ENCODE results near the gene ACTR3. TPM values are rescaled to one million over a fixed set of nuclear protein-coding genes. Genes with fewer than 3 reads are reported as not detected.

Gene ACTR3
- total and polyA plus RNA-seq, 10 of the 15 experiments (the other 5 are each of a cell fraction or from before 2014, with no cell fraction given) = 79.1 to 616 (median 471) TPM

GRCh38 chr2:113879457-113879856 is 10.4 kb upstream of the ACTR3 start (continued):
- TF ChIP-seq ZNF207 (IDR thresholded peaks at IDR 0.05; ENCODE audit: borderline replicate concordance) (no peak), RUNX3 (IDR thresholded peaks at IDR 0.05; ENCODE audit: low read length) (no peak), MAX (IDR thresholded peaks at IDR 0.05; ENCODE audit: low read depth, low read length) (no peak), POU2F2 (IDR thresholded peaks at IDR 0.05; ENCODE audit: borderline replicate concordance, low read depth, low read length) (no peak)
- TF ChIP-seq, protein P1, sequence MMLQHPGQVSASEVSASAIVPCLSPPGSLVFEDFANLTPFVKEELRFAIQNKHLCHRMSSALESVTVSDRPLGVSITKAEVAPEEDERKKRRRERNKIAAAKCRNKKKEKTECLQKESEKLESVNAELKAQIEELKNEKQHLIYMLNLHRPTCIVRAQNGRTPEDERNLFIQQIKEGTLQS (IDR thresholded peaks at IDR 0.05; ENCODE audit: borderline replicate concordance, extremely low read depth, low read depth, low read length) = no peak

GRCh38 chr2:113886479-113887008 is 3.3 kb upstream of the ACTR3 start:
- H3K4me3 ChIP-seq = peak overlapping the region; percentile 90
- peak overlapping the region; percentile 76 for H3K4me2 ChIP-seq (ENCODE audit: control insufficient read depth, insufficient read depth)
- H3K9ac ChIP-seq (ENCODE audit: control insufficient read depth, insufficient read depth, low read length) = peak overlapping the region; percentile 71
- intact Hi-C loops (cut with micrococcal nuclease; ENCODE audit: unreplicated experiment) (loop anchor here (1.0 to 5.0 kb wide), 5 partner anchors 27 to 194 kb away; partner anchors contain the start of gene SLC35F5), in situ Hi-C loops (cut with MboI) (loop anchor here (5.0 kb wide), 1 partner anchor 129 kb away; the partner anchor contains the start of gene SLC35F5)
- peaks cover 54% of the 10 kb centered on the region for H3K79me2 ChIP-seq (ENCODE audit: control insufficient read depth, insufficient read depth, low read length)
- RAD21 ChIA-PET (ENCODE audit: unreplicated experiment) = interaction anchor here (0.9 to 3.1 kb wide), 8 partner anchors 11 to 193 kb away, joined by 3 to 17 read pairs (median 4); partner anchors contain the start of gene SLC35F5
- POLR2A ChIA-PET = interaction anchor here (0.7 to 1.7 kb wide), 5 partner anchors 23 to 130 kb away, joined by 3 to 14 read pairs (median 4); partner anchors contain the start of gene SLC35F5
- peak; percentile 69 for ATAC-seq
- H3K27ac ChIP-seq (ENCODE audit: control insufficient read depth, insufficient read depth) = peak overlapping the region; percentile 100
- no peaks in the 10 kb centered on the region; a peak in 1 of 4 replicates for H3K36me3 ChIP-seq (ENCODE audit: control insufficient read depth in 2 of 2, insufficient read depth in 2 of 2, low read length in 1 of 2)
- 3% methylated on average over 2 of the region's 2 CpGs for WGBS (ENCODE audit: insufficient coverage, insufficient replicate concordance, low lambda C conversion rate, missing lambda C conversion rate)
- no peak overlapping the region for H2AFZ ChIP-seq (ENCODE audit: control insufficient read depth, low read depth, low read length)
- no peaks in the 10 kb centered on the region for H4K20me1 ChIP-seq (ENCODE audit: control insufficient read depth, insufficient read depth)
- DNase-seq (ENCODE audit: low read depth, low spot score) = peak; percentile 98
- no peaks in the 10 kb centered on the region for H3K27me3 ChIP-seq (replicated peaks in 1 of 2; ENCODE audit: control insufficient read depth in 2 of 2, insufficient read depth in 2 of 2, low read length in 1 of 2)
- BruUV-seq (replicated peaks) = no TSS peak
- FAIRE-seq = peak; percentile 96
- CTCF ChIA-PET = interaction anchor here (1.0 to 3.8 kb wide), 6 partner anchors 12 to 130 kb away, joined by 3 to 25 read pairs (median 3); partner anchors contain the start of gene SLC35F5
- SMC1A ChIA-PET (ENCODE audit: uncharacterized antibody, unreplicated experiment) = interaction anchor here (0.6 to 3.1 kb wide), 12 partner anchors 11 to 161 kb away, joined by 3 to 31 read pairs (median 4); partner anchors contain the start of gene SLC35F5
- H3K9me3 ChIP-seq (replicated peaks; ENCODE audit: control insufficient read depth, insufficient read depth, low read length) = no peaks in the 10 kb centered on the region
- H3K4me1 ChIP-seq (ENCODE audit: control insufficient read depth, insufficient read depth, low read length) = peaks cover 3% of the 10 kb centered on the region
- TF ChIP-seq HCFC1 (IDR thresholded peaks at IDR 0.05; ENCODE audit: low read length) = no peak
- TF ChIP-seq IKZF1 (conservative IDR thresholded peaks at IDR 0.05) = peak; percentile 96
- peak; percentile 76 for TF ChIP-seq MXI1 (IDR thresholded peaks at IDR 0.05; ENCODE audit: low read depth, low read length)
- peak; percentile 95 for TF ChIP-seq PAX5 (IDR thresholded peaks at IDR 0.05; ENCODE audit: borderline replicate concordance, low read depth, low read length)
- TF ChIP-seq SP1 (IDR thresholded peaks at IDR 0.05; ENCODE audit: low read depth, low read length) = peak; percentile 88
- TF ChIP-seq, protein P2, sequence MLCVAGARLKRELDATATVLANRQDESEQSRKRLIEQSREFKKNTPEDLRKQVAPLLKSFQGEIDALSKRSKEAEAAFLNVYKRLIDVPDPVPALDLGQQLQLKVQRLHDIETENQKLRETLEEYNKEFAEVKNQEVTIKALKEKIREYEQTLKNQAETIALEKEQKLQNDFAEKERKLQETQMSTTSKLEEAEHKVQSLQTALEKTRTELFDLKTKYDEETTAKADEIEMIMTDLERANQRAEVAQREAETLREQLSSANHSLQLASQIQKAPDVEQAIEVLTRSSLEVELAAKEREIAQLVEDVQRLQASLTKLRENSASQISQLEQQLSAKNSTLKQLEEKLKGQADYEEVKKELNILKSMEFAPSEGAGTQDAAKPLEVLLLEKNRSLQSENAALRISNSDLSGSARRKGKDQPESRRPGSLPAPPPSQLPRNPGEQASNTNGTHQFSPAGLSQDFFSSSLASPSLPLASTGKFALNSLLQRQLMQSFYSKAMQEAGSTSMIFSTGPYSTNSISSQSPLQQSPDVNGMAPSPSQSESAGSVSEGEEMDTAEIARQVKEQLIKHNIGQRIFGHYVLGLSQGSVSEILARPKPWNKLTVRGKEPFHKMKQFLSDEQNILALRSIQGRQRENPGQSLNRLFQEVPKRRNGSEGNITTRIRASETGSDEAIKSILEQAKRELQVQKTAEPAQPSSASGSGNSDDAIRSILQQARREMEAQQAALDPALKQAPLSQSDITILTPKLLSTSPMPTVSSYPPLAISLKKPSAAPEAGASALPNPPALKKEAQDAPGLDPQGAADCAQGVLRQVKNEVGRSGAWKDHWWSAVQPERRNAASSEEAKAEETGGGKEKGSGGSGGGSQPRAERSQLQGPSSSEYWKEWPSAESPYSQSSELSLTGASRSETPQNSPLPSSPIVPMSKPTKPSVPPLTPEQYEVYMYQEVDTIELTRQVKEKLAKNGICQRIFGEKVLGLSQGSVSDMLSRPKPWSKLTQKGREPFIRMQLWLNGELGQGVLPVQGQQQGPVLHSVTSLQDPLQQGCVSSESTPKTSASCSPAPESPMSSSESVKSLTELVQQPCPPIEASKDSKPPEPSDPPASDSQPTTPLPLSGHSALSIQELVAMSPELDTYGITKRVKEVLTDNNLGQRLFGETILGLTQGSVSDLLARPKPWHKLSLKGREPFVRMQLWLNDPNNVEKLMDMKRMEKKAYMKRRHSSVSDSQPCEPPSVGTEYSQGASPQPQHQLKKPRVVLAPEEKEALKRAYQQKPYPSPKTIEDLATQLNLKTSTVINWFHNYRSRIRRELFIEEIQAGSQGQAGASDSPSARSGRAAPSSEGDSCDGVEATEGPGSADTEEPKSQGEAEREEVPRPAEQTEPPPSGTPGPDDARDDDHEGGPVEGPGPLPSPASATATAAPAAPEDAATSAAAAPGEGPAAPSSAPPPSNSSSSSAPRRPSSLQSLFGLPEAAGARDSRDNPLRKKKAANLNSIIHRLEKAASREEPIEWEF (IDR thresholded peaks at IDR 0.05; ENCODE audit: insufficient replicate concordance, low read depth, low read length) = no peak
- peak in 1 of 2 experiments; percentile 94; a peak in 2 of 4 replicates for TF ChIP-seq ETV6 (conservative IDR thresholded peaks at IDR 0.05 in 1 of 2, IDR thresholded peaks at IDR 0.05 in 1 of 2; ENCODE audit: borderline replicate concordance in 1 of 2, low read depth in 1 of 2)
- no peak for TF ChIP-seq ZNF207 (IDR thresholded peaks at IDR 0.05; ENCODE audit: borderline replicate concordance)
- TF ChIP-seq JUND (IDR thresholded peaks at IDR 0.05; ENCODE audit: low read depth, low read length) = peak; percentile 92
- TF ChIP-seq, protein P3, sequence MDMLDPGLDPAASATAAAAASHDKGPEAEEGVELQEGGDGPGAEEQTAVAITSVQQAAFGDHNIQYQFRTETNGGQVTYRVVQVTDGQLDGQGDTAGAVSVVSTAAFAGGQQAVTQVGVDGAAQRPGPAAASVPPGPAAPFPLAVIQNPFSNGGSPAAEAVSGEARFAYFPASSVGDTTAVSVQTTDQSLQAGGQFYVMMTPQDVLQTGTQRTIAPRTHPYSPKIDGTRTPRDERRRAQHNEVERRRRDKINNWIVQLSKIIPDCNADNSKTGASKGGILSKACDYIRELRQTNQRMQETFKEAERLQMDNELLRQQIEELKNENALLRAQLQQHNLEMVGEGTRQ (IDR thresholded peaks at IDR 0.05; ENCODE audit: borderline replicate concordance, low read depth, low read length) = no peak
